DMS79 (cell line): ENCODE data around the gene ST3GAL4.
"Not testable (repeated sequence)": the region's sequence is repeated elsewhere in the genome, so short reads cannot be mapped to it uniquely, and the experiment has no call there.

Experiments used
- DNase-seq: peaks from one replicate; lab custom pipeline; 2025; lab: John Stamatoyannopoulos, UW

Gene ST3GAL4

DNA sequence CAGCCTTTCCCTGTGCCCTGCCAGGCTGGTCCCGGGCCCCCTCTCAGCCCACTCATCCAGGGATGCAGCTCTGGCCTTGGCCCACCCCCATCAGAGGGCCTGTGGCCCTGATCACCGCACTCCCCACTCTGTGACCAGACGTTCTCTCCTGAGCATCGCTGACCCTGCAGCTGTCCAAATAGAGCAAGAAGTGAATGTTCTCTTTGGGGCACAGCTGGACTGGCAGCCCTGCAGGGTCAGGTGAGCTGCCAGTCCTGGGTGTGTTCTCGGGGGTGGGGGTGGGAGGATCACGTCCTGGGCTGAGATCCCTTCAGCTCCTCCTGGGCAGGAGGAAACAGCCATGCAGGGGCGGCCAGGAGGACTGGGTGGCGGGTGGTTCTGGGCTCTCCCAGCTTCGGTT lies 9.2 kb downstream of the ST3GAL4 start:
- not testable (repeated sequence) for DNase-seq

DNA sequence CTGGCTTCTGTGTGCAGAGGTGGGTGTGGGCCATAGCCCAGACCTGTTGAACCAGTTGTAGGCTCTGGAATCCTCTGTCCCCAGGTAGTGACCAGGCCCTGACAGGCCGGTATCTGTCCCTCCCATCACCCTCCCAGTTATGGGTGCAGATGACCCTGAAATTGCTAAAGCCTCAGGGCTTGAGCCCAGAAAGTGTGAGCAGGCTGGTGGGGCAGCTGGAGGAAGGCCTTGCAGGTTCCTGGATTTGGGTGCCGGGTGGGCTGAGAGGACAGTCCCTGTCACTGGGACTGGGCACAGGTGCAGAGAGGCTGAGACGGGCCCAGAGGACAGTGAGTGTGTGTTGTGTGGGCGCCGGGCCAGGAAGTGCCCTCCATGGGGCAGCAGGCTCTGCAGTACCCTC lies 10.0 kb downstream of the ST3GAL4 start:
- DNase-seq: not testable (repeated sequence)

DNA sequence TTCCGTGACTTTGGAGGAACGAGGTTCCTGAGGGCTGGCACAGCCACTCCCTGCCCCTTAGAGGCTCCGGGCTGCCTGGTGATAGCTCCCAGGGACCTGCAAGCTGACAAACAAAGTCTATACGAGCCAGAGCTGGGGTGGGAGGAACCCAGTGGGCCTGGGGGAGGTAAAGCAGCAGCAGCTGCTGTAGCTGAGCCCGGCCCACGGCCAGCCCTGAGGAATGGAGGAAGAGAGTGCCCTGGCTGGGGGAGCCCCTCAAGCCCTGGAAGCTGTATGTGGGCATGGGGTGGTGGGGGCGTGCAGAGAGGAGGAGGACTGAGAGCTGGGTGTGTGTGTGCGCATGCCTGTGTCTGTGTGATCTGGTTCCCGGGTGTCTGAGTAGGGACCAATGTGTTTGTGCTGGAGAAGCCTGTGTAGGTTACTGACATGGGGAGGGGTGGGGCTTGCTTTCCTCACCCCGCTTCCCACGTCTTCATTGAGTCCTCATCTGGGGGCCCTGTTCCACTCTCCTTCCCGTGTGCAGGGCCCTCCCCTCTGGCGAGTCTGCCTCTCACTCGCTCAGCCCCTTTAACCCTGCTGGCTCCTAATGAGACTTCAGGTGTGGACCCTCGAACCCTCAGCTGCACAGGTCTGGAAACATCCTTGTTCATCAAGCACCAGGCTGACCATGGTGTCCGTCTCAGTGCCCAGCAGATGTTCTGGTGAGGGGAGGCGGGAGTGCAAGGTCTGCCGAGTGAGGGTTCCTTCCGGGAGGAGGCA lies 10.8 kb downstream of the ST3GAL4 start:
- no peak for DNase-seq

DNA sequence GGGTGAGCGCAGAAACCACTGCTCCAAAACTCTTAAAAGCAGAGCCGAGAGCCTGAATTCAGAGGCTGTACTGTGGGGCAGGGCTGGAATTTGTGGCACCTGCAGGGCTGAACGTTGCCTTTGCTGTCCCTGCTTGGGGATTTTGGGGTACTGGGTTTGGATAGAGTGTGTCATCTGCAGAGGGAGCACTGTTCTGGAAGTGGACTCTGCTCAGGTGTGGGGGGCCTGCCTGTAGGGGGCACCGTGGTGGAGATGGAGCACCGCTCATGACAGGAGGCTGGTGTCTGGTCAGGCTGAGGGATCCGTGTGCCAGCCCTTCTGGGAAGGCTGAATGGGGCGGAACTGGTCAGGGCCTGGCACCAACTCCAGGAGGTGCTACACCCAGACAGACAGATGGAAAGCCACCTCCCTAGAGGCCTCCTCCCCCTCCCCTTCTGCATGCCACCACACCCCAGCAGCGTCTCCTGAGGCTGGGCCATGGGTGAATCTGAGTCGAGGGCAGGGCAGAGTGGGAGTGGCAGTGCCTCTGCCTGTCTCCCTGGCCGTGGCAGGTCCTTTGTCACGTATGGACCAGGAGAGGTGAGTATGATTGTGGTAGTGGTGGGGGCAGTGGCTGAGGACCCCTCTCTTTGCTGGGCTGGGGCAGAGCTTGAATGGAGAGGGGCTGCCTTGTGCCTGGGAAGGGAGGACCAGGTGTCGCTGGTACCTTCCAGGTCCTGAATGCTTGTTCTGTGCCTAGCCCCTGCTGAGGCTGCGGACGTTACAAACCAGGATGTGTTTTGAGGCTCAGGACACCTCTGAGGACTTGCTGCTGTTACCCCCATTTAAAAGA lies 11.6 kb downstream of the ST3GAL4 start:
- DNase-seq: not testable (repeated sequence)

DNA sequence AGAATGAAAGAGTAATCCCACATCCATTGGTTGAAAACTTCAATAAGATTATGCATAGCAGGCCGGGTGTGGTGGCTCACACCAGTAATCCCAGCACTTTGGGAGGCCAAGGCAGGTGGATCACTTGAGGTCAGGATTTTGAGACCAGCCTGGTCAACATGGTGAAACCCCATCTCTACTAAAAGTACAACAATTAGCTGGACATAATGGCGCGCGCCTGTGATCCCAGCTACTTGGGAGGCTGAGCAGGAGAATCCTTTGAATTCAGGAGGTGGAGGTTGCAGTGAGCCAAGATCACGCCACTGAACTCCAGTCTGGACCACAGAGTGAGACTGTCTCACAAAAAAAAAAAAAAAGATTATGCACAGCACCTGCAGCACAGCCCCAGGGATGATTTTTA lies 12.3 kb downstream of the ST3GAL4 start:
- not testable (repeated sequence) for DNase-seq

DNA sequence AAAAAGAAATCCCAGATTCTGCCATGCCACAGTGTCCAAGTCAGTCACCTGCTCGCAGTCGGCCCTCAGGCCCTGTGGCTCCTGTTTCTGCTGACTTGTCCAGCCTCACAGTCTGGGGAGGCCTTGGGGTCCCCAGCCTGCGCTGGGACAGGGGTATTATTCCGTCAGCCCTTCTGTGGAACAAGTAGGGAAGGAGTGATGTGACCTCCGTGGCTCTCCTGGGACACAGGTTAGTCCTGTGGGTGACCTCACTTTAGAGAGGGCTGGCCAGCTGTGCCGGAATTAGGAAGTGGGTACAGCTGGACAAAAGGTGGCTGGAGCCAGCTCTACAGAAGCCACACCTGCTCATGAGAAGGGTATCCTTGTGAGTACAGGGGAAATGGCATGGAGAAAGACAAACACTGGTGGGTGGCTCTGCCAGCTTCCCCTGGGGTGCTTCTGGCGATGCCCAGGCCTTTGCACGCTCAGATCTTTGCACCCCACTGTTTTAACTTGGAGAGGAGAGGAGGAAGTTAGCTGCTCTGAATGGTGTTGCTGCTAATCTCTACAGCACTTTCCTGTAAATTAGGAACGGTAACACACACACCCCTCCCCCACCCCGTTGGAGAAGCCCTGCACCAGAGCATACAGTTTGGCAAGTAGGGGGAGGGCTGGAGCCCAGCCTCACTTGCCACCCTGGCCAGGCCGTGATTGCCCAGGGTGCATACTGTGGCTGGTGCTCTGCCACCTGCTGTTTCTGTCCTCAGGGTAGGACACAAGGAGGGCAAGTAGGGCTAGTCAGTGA lies 13.0 kb downstream of the ST3GAL4 start:
- DNase-seq: peak; percentile 41

DNA sequence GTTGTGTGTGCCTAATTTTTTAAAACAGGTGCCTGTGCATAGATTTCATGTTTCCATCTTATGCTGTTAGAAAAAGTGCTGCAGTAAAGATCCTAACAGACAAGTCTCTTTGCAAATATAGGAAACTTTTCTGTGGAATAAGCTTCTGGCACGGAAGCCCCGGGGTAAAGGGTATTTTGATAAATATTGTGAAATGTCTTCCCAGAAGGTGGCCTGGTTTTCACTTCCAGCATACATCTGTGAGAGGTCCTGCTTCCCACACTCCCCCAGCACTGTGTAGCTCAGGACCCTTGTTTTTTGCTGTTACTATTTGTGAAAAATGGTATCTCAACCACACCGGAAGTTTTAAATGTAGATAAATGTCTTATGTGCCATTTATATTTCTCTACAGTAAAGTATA lies 14.5 kb downstream of the ST3GAL4 start:
- DNase-seq: no peak

DNA sequence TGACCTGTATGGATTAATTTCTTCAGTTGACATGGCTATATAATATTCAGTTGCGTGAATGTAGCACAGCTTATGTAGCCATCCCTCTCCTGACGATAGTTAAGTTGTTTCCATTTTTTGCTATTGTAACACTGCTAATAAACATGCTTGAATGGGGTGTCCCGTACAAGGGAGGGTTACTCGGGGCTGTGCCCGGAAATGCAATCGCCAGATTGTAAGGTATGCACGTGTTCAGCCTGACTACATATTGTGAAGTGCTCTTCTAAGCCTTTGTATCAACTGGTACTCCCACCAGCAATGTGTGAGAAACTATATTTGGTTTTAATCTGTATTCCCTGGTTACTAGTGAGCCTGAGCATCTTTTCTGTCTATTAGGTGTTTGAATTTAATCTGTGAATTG lies 16.1 kb downstream of the ST3GAL4 start:
- no peak for DNase-seq

DNA sequence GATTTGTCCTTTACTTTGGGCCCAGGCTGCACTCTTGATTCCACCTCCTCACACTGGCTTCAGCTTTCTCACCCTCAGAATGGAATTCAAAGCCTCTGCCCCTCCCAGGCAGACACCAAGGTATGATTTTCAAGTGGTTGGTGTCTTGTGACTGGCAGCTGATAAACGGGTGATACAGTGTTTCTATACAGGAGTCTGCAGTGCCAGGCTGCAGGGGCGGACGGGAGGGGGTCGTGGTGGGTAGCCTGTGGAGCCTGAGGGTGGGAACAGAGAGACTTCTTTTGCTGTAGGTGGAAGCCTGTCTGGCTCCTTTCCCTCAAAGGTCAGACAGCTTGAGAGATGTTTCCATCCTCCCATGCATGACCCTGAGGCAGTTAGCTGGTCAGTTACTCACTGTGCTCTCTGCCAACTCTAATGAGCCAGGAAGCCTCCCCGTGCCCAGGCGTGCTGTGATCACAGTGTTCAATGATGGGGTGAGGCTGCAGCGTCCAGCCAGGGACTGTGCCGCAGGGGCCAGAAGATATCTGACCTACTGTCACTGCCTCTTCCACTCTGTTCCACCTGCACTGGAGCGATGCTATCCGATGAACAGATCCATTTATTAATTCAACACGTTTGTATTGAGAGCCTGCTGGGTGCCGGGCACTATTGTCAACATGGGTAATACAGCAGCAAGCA lies 18.0 kb downstream of the ST3GAL4 start:
- not testable (repeated sequence) for DNase-seq

DNA sequence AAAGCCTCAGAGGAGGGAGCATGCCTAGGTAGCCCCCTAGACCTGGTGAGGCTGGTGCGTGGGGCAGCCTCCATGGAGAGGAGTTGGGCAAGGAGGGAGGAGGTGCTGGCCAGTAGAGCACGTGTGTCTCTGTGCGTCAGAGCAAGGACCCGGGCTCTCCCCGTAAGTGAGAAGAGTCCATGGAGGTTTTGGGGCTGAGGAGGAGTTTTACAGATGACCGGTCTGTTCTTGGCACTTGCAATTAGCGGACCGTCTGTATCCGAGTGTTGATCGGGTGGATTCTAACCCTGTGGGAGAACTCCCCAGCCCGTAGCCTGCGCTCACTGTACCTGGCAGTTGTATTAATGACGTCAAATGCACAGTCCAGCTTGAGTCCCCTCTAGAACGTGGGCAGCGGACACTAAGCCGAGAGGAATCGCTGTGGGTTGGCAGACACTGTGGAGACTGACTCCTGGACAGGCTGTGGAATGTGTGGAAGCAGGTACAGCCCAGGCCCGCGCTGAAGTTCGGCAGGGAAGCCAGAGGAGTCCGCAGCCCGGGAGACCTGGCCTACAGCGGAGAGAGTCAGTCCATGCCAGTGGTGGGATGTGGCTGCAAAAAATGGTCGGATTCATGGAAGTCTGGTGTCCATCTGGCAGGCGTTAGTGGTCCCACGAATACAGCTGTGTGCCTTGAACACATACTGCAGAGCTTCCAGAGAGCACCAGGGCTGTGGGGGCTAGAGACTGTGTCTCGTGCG lies 19.2 kb downstream of the ST3GAL4 start:
- not testable (repeated sequence) for DNase-seq

DNA sequence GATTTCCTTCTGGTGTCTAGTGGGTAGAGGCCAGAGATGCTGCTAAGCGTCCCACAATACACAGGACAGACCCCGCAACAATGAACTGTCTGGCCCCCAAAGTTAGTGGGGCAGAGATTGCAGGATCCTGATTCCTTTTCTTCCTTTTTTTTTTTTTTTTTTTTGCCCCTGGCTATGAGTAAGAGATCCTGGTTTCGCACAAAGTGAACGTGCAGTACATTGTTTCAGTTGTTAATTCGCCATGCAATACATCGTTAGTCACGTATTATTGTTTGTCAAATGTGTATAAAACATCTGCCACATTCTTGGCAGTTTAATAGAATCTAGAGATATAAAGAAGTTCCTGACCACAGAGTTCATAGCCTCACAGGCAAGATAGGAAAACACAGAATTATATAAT lies 20.2 kb downstream of the ST3GAL4 start:
- no peak for DNase-seq

DNA sequence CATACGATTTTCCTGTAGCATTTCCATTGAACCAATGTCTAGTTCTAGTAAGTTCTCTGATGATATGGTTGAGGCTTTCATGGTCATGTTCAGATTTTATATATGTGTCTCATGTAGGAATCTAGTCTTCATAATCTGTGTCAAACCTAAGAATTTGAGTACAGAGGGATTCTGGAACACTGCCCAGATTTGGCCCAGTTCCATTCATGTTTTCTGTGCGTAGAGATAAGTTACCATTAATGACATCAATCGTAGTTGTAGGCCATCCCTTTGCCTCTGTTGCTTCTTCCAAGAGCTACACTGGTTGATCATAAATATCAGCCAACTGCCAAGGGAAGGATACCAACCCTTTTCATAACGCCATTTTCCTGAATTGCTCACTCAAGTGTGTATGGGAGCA lies 23.3 kb downstream of the ST3GAL4 start:
- DNase-seq: no peak

DNA sequence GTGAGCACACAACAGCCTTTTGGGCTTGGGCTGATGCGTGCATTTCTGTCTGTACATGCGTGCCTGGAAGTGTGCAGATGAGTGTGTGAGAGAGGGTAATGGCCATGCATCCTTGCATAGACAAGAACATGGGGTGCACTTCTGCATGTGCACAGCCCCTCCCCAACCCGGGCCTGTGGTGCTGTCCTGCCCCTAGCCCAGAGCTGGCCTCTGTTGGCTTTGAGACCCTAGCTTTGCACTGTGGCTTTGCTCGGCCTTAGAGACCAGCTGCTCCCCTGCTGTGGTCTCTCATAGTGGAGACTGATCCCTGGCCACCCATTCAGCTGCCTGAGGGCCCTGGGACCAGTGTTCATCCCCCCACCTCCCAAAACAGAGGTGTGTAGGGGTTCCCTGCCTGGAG lies 25.4 kb downstream of the ST3GAL4 start:
- DNase-seq: no peak

DNA sequence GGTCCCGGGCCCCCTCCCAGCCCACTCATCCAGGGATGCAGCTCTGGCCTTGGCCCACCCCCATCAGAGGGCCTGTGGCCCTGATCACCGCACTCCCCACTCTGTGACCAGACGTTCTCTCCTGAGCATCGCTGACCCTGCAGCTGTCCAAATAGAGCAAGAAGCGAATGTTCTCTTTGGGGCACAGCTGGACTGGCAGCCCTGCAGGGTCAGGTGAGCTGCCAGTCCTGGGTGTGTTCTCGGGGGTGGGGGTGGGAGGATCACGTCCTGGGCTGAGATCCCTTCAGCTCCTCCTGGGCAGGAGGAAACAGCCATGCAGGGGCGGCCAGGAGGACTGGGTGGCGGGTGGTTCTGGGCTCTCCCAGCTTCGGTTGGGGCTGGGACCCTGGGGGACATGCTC lies 26.5 kb downstream of the ST3GAL4 start:
- DNase-seq: not testable (repeated sequence)

DNA sequence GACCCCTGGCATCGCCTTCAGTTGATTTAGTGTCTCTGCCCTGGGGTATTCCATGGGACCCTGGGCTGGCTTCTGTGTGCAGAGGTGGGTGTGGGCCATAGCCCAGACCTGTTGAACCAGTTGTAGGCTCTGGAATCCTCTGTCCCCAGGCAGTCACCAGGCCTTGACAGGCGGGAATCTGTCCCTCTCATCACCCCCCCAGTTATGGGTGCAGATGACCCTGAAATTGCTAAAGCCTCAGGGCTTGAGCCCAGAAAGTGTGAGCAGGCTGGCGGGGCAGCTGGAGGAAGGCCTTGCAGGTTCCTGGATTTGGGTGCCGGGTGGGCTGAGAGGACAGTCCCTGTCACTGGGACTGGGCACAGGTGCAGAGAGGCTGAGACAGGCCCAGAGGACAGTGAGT lies 27.2 kb downstream of the ST3GAL4 start:
- DNase-seq: not testable (repeated sequence)

DNA sequence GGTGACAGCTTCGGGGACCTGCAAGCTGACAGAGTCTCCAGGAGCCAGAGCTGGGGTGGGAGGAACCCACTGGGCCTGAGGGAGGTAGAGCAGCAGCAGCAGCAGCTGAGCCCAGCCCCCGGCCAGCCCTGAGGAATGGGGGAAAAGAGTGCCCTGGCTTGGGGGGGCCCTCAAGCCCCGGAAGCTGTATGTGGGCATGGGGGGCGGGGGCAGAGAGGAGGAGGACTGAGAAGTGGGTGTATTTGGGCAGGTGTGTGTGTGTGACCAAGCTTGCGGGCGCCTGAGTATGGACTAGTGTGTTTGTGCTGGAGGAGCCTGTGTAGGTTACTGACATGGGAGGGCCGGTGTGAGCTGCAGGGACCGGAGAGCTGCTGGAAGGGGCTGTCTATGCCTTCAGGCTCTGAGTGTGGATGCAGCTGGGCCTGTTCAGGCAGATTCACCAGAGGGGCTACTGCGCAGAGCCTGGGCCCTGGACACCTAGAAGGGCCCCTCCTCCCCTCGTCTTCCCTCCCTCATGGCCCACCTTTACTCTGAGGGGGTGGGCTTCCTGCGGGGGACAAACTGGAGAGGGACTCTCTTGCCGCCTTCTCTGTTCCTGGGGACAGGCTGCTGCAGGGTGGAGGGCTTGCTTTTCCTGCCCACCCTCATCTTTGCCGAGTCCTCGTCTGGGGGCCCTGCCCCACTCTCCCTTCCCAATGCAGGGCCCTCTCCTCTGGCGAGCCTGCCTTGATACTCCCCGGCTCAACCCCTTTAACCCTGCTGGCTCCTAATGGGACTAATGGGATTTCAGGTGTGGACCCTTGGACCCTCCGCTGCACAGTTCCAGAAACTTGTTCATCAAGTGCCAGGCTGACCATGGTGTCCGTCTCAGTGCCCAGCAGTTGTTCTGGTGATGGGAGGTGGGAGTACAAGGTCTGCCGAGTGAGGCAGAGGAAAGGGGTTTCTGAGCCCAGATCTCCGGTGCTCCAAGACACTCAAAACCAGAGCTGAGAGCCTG lies 28.2 kb downstream of the ST3GAL4 start:
- no peak for DNase-seq

DNA sequence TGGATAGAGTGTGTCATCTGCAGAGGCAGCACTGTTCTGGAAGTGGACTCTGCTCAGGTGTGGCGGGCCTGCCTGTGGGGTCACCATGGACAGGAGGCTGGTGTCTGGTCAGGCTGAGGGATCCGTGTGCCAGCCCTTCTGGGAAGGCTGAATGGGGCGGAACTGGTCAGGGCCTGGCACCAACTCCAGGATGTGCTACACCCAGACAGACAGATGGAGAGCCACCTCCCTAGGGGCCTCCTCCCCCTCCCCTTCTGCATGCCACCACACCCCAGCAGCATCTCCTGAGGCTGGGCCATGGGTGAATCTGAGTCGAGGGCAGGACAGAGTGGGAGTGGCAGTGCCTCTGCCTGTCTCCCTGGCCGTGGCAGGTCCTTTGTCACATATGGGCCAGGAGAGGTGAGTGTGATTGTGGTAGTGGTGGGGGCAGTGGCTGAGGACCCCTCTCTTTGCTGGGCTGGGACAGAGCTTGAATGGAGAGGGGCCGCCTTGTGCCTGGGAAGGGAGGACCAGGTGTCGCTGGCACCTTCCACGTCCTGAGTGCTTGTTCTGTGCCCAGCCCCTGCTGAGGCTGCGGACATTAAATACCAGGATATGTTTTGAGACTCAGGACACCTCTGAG lies 29.1 kb downstream of the ST3GAL4 start:
- no peak for DNase-seq

DNA sequence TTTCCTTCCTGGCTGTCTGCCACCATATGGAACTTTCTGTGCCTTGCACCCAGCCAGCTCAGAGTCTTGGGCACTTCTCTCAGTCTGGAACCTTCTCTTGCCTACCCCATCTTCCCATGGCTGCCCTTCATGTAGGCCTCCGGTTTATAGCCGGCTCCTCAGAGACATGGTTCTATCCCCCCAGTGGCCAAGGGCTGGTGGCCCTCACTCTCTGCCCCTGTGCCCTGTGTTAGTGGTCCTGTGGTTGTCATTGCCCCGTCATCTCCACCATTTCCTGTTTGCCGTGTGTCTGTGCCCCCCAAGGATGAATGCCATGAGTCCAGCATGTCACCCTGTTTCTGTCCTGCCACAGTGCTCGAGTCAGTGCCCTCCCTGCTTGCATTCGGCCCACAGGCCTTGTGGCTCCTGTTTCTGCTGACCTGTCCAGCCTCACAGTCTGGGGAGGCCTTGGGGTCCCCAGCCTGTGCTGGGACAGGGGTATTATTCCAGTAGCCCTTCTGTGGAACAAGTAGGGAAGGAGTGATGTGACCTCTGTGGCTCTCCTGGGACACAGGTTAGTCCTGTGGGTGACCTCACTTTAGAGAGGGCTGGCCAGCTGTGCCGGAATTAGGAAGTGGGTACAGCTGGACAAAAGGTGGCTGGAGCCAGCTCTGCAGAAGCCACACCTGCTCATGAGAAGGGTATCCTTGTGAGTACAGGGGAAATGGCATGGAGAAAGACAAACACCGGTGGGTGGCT lies 30.7 kb downstream of the ST3GAL4 start:
- DNase-seq: no peak

DNA sequence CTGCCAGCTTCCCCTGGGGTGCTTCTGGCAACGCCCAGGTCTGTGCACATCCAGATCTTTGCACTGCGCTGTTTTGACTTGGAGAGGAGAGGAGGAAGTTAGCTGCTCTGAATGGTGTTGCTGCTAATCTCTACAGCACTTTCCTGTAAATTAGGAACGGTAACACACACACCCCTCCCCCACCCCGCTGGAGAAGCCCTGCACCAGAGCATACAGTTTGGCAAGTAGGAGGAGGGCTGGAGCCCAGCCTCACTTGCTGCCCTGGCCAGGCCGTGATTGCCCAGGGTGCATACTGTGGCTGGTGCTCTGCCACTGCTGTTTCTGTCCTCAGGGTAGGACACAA lies 31.2 kb downstream of the ST3GAL4 start:
- DNase-seq: not testable (repeated sequence)
